Measurements from ENCODE around the gene SLX4.
A peak's percentile ranks its signal among the peaks of the same experiment; 100 is the strongest.

SLX4 gene

GRCh38 chr16:3594316-3595109 is 16.9 kb downstream of the SLX4 start:
- H3K27me3 ChIP-seq (ENCODE audit: insufficient read depth, low read depth, severe bottlenecking) = no peaks in the 10 kb centered on the region
- H3K9me3 ChIP-seq (ENCODE audit: severe bottlenecking) = no peaks in the 10 kb centered on the region
- H3K4me3 ChIP-seq (ENCODE audit: low read depth, low read length) = no peak overlapping the region
- DNase-seq = no peak
- peaks cover 16% of the 10 kb centered on the region for H3K36me3 ChIP-seq
- TF ChIP-seq CTCF (IDR thresholded peaks at IDR 0.05; ENCODE audit: low read depth, low read length) = no peak
- no peak overlapping the region for H3K27ac ChIP-seq

GRCh38 chr16:3592559-3592958 is 18.8 kb downstream of the SLX4 start:
- DNase-seq = no peak
- H3K27me3 ChIP-seq (ENCODE audit: insufficient read depth, low read depth, severe bottlenecking) = no peaks in the 10 kb centered on the region
- no peak overlapping the region for H3K4me3 ChIP-seq (ENCODE audit: low read depth, low read length)
- peaks cover 19% of the 10 kb centered on the region for H3K36me3 ChIP-seq
- no peak for TF ChIP-seq CTCF (IDR thresholded peaks at IDR 0.05; ENCODE audit: low read depth, low read length)
- no peaks in the 10 kb centered on the region for H3K9me3 ChIP-seq (ENCODE audit: severe bottlenecking)
- H3K27ac ChIP-seq = no peak overlapping the region

- Histone ChIP-seq H3K9me3 (ENCODE audit: severe bottlenecking) (no peaks in the 10 kb centered on the region), H3K4me3 (ENCODE audit: low read depth, low read length) (no peak overlapping the region), H3K27ac (peak overlapping the region; percentile 24; the same call in 1 of the 2 replicates), H3K36me3 (peaks cover 19% of the 10 kb centered on the region), H3K27me3 (ENCODE audit: insufficient read depth, low read depth, severe bottlenecking) (no peaks in the 10 kb centered on the region)
- DNase-seq = no peak
- no peak for TF ChIP-seq CTCF (IDR thresholded peaks at IDR 0.05; ENCODE audit: low read depth, low read length)
Observed at GRCh38 chr16:3591991-3592390, 19.4 kb downstream of the SLX4 start.

GRCh38 chr16:3591436-3591803 is 20.0 kb downstream of the SLX4 start:
- H3K27ac ChIP-seq = no peak overlapping the region
- peaks cover 21% of the 10 kb centered on the region for H3K36me3 ChIP-seq
- H3K4me3 ChIP-seq (ENCODE audit: low read depth, low read length) = no peak overlapping the region
- DNase-seq = no peak
- H3K9me3 ChIP-seq (ENCODE audit: severe bottlenecking) = no peaks in the 10 kb centered on the region
- no peaks in the 10 kb centered on the region for H3K27me3 ChIP-seq (ENCODE audit: insufficient read depth, low read depth, severe bottlenecking)
- TF ChIP-seq CTCF (IDR thresholded peaks at IDR 0.05; ENCODE audit: low read depth, low read length) = no peak

GRCh38 chr16:3590736-3591435 is 20.5 kb downstream of the SLX4 start:
- H3K27me3 ChIP-seq (ENCODE audit: insufficient read depth, low read depth, severe bottlenecking) = no peaks in the 10 kb centered on the region
- peaks cover 21% of the 10 kb centered on the region for H3K36me3 ChIP-seq
- TF ChIP-seq CTCF (IDR thresholded peaks at IDR 0.05; ENCODE audit: low read depth, low read length) = no peak
- H3K9me3 ChIP-seq (ENCODE audit: severe bottlenecking) = no peaks in the 10 kb centered on the region
- H3K4me3 ChIP-seq (ENCODE audit: low read depth, low read length) = no peak overlapping the region
- DNase-seq = no peak
- H3K27ac ChIP-seq = no peak overlapping the region
